HG02840 (cell line): ENCODE measurements around the gene ZNF683.
"Not testable (repeated sequence)": the region's sequence is repeated elsewhere in the genome, so short reads cannot be mapped to it uniquely, and the experiment has no call there.

Experiments used
- ATAC-seq: cut with Tn5 transposase; IDR thresholded peaks from one replicate; pipeline ENCODE4 v1.9.1; 2021; ENCODE audit warnings: mild to moderate bottlenecking, moderate library complexity, moderate number of reproducible peaks; ENCODE audit not compliant: unreplicated experiment, low FRiP score

Gene ZNF683

DNA sequence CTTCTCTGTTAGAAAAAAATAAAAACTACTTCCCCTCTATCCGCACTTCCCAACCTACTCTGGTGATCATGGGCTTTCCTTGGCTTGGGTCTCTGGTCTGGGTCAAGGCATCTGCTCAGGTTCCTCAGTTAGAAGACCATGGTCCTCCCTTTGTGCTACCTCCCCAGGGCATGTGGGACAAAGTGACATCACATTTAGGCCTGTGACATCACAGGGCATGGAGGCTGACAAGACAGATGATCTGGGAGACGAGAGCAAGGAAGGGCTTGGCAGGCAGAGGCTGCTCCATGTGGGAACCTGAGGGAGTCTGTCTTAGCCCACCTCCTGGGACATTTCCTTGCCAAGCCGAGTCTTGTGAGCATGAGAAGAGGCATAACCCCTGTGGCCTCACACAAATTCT is at the start of gene ZNF683:
ZNF683 (minus strand) TSS at position 140 of the 400 bp plus-strand sequence. CDS start 4,179 bp downstream, outside the sequence.
- not testable (repeated sequence) for ATAC-seq

- no peak for ATAC-seq
Measured at GRCh38 chr1:26419494-26419893, 46.9 kb upstream of the ZNF683 start.

DNA sequence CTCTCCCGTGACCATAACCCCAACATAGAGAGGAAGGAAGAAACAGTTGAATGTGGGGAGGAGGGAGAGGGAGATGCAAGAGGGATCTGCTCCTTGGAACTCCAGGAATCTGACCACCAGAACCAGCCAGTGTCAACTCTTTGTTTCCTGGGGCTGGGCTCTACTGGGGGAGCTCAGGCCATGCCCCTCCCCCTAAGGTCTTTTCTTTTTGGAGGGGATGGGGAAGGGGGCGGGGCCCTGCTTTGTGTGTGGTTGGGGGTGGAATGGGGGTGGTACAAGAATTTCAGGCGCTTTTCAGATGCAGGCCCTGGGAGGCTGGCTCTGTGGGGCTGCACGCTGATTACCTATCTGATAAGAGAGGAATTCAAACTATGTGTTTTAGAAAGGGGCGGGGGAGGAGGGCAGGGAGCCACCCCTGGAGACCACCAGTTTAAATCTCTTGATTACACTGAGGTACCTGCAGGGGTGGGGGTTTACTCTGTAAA is 46.4 kb upstream of the ZNF683 start:
- no peak for ATAC-seq

GRCh38 chr1:26417111-26417759 is 44.7 kb upstream of the ZNF683 start:
- ATAC-seq: no peak

DNA sequence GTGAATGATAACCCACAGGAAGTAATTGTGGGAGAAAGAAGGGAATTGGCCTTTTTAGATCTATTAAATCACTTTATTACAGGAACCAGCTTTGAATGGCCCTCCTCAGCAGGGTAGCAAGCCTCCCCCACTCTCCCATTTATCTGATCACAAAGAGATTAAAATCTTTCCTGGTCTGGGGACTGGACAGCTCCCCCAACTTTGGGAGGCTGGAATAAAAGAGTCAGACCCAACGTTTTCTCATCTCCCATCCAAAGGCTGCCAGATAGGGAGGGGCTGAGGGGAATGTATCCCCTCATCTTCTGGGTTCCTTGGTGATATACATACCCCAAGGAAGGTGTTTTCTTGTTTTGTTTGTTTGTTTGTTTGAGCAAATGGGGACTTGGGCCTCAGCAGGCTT is 40.5 kb upstream of the ZNF683 start:
- ATAC-seq: no peak

DNA sequence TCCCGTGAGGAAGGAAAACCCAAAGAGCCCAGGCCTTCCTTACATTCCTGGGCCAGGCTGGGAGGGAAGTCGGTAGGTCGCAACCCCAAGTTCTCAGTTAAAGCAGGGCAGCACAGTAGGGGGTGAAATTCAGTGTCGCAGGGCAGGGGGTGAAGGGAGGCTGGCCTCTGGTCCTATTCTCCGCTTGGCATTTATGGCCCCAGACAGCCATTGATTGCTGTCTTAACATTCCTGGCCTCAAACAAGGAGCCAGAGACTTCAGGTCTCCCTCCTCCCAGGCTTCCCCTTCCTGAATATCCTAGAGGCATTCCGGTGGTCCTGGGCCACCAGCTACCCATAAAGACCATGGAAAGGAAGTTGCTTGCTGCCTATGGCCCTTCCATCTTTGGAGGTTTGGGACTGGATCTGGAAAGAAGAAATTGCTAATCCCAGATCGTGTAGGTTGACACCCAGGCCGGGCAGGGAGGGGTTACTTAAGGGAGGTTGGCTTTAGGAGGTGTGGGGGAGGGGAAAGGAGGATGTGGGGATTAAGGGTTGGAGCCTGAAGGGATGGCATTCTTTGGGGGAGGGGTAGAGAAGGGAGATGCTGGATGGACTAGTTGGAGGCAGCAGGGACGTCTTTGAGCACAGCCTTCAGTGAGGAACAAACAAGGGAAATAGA is 39.8 kb upstream of the ZNF683 start:
- no peak for ATAC-seq

GRCh38 chr1:26411624-26412074 is 39.1 kb upstream of the ZNF683 start:
- no peak for ATAC-seq

DNA sequence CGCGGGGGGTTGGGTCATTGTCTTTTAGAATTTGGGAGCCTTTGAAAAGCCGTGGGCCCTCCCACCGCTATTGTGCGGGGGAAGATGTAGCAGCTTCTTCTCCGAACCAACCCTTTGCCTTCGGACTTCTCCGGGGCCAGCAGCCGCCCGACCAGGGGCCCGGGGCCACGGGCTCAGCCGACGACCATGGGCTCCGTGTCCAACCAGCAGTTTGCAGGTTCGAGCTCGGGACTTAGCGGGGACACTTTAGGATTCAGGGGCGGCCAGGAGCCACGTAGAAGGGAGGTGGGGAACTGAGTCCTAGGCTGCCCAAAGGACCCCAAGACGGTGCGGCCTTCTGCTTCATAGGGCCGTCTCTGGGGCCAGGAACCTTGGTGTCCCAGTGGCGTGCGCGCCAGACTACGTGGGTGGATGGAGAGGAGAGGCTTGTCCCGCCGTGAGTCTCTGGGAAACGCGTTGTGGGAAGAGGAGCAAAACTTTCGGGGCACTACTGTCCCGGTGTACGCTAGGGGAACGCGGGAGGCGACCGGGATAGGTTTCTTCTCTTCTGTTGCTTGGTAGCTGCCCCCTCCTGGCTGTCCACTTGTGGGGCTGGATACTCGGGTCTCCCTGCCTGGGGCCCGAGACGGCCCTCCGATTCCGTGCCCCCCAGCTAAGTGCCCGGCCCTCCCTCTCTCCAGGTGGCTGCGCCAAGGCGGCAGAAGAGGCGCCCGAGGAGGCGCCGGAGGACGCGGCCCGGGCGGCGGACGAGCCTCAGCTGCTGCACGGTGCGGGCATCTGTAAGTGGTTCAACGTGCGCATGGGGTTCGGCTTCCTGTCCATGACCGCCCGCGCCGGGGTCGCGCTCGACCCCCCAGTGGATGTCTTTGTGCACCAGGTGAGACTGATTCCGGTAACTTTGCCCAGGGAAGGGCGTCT is 38.4 kb upstream of the ZNF683 start, which contains the start of gene LIN28A:
LIN28A (plus strand) TSS at position 112 of the 918 bp plus-strand sequence; CDS start at position 187, 75 bp downstream.
- ATAC-seq: no peak

GRCh38 chr1:26409191-26409807 is 36.7 kb upstream of the ZNF683 start:
- ATAC-seq: no peak

DNA sequence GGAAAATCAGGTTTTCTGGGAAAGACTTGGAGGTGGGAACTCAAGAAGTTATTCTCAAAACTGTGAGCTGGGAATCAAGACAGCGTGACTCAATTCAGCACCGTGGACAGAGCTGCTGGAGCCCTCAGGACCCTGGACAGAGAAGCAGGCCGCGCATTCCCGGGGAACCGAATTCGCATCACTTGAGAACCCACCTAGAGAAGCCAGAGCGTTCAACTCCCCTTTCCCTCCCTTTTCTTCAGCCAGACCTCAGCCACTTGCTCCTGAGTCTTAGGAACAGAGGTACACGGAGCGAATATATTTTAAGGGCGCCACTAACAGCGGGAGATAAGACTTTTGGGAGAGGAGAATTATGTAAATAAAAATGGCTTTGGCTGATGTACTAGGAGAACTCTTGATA is 36.1 kb upstream of the ZNF683 start:
- ATAC-seq: no peak

- ATAC-seq: no peak
Measured at GRCh38 chr1:26405281-26405915, 32.8 kb upstream of the ZNF683 start.

GRCh38 chr1:26404641-26405040 is 32.1 kb upstream of the ZNF683 start:
- no peak for ATAC-seq

- ATAC-seq: no peak
Measured at GRCh38 chr1:26403656-26404055, 31.1 kb upstream of the ZNF683 start.

GRCh38 chr1:26401891-26402290 is 29.3 kb upstream of the ZNF683 start:
- ATAC-seq: no peak

GRCh38 chr1:26399034-26399433 is 26.5 kb upstream of the ZNF683 start:
- ATAC-seq: no peak

GRCh38 chr1:26395754-26396153 is 23.2 kb upstream of the ZNF683 start:
- ATAC-seq: no peak

DNA sequence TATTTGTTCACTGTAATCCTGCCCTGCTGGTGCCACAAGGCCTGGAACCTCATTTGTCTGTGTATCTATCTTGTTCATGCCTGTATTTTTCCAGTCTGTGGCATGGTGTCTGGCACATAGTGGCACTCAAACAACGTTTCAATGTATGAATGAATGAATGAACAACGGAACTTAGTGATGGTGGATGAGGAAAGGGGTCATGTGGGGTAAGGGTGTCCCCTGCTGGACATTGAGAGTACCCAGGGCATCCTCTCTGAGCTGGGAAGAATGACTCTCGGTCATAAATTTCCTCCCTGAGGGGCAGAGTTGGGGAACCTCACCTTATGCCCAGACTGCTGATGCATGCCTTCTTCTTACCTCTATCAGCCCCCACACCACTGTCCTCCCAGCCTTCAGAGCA is 18.9 kb upstream of the ZNF683 start:
- no peak for ATAC-seq

GRCh38 chr1:26389604-26390247 is 17.2 kb upstream of the ZNF683 start:
- ATAC-seq: no peak

DNA sequence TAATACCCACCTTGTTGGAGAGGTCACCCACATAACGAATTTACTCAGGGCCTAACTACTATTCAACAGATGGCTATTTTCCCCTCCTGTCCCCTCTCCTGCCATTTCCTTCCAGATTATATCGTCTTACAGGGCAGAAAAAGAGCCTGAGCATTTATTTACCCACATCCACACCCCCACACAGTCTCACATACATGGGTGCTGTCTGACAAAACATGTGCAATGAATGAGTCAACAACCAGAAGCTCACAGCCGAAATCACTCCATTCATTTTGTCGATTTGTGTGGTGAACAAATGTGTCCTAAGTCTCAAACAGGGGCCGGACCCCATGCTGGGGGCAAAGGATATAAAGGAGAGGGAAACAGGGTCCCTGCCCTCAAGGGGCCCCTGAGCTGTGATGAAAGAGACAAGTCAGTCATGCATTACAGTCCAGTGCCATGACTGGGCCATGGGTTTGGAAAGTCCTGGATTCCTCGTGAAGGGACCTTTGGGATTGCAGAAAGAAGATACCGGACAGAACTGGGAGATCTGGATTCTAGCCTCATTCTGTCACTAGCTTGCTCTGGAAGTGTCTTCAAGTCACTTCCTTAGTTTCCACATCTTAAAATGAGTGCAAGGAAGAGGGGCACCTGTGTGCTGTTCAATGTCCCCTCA is 16.4 kb upstream of the ZNF683 start:
- ATAC-seq: no peak
